ENCODE measurements around the gene ZNF330. TPM values are rescaled to one million over a fixed set of nuclear protein-coding genes. Genes with fewer than 3 reads are reported as not detected.
A peak's percentile ranks its signal among the peaks of the same experiment; 100 is the strongest.

Gene ZNF330
- 34.1 and 39.1 TPM in 2 replicates for total RNA-seq (2022)
- percentile 93 among the genes with signal in this experiment for Bru-seq, nascent RNA
- percentile 77 among the genes with signal in this experiment for BruChase-seq, experiment 1, labeled RNA remaining after a 6-hour chase
- BruChase-seq, experiment 2, labeled RNA remaining after a 2-hour chase: percentile 92 among the genes with signal in this experiment
- long read RNA-seq, transcript ZNF330-207 (2 exons, 733 nt): major isoform, 9 of 17 reads
- long read RNA-seq, partial matches to known transcripts: 2 of 17 reads
- long read RNA-seq, other reads (novel, unspliced or antisense): 6 of 17 reads

- Mint-ChIP-seq H3K36me3 (ENCODE audit: insufficient read depth, unreplicated experiment) (peaks cover 20% of the 10 kb centered on the region), H3K4me1 (ENCODE audit: insufficient read depth, unreplicated experiment) (peaks cover 21% of the 10 kb centered on the region), H3K4me3 (ENCODE audit: unreplicated experiment) (peak within 1 kb of the TSS; percentile 94), H3K27ac (ENCODE audit: low read depth, unreplicated experiment) (peak within 1 kb of the TSS; percentile 96), H3K9me3 (ENCODE audit: unreplicated experiment) (no peaks in the 10 kb centered on the region), H3K27me3 (ENCODE audit: insufficient read depth, unreplicated experiment) (no peaks in the 10 kb centered on the region)
- CTCF ChIA-PET: interaction anchor here (0.7 to 1.2 kb wide), 2 partner anchors 57 to 1052 kb away, joined by 3 to 4 read pairs; no protein-coding TSS in a partner anchor
- no peak for TF ChIP-seq CTCF (IDR thresholded peaks at IDR 0.05; ENCODE audit: unreplicated experiment)
- TSS peak; percentile 64 for BruUV-seq (replicated peaks)
- intact Hi-C loops (cut with micrococcal nuclease): loop anchor here (1.0 to 2.0 kb wide), 2 partner anchors 108 to 360 kb away; no protein-coding TSS in a partner anchor
- POLR2A ChIA-PET: interaction anchor here (0.7 to 1.0 kb wide), 2 partner anchors 611 to 1481 kb away, joined by 3 read pairs; no protein-coding TSS in a partner anchor
- DNase-seq (ENCODE audit: unreplicated experiment): peak; percentile 91
These were observed at the start of gene ZNF330 for GRCh38 chr4:141220691-141221659. ZNF330 (plus strand) TSS chr4:141220895; CDS start chr4:141222372, 1,477 bp downstream.

DNA sequence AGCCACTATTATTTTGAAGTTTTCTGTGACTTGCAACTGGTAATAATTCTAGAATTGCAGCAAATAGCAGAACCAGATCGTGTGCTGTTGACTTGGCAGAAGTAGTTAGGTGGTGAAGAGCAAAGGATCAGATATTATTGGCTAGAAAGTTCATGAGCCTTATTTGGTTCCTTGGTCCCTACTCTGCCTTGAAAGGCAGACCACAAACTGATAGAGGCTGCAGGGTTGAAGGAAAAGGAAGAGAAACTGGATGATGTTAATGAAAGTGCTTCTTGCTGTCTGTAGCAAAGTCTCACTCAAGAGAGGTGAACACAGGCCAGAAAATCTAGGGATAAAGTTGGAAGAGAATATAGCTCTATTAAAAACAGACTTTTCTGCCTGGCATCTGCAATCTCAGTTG, 46.2 kb upstream of the ZNF330 start:
- Mint-ChIP-seq H3K27ac (ENCODE audit: low read depth, unreplicated experiment) (no peak overlapping the region), H3K4me3 (ENCODE audit: unreplicated experiment) (no peak overlapping the region), H3K27me3 (ENCODE audit: insufficient read depth, unreplicated experiment) (no peaks in the 10 kb centered on the region), H3K4me1 (ENCODE audit: insufficient read depth, unreplicated experiment) (no peaks in the 10 kb centered on the region), H3K9me3 (ENCODE audit: unreplicated experiment) (no peaks in the 10 kb centered on the region), H3K36me3 (ENCODE audit: insufficient read depth, unreplicated experiment) (no peaks in the 10 kb centered on the region)
- no peak for TF ChIP-seq CTCF (IDR thresholded peaks at IDR 0.05; ENCODE audit: unreplicated experiment)
- POLR2A ChIA-PET: no interaction called here
- intact Hi-C loops (cut with micrococcal nuclease): no loop called here
- no peak for DNase-seq (ENCODE audit: unreplicated experiment)
- CTCF ChIA-PET: no interaction called here
- BruUV-seq (replicated peaks): no TSS peak

DNA sequence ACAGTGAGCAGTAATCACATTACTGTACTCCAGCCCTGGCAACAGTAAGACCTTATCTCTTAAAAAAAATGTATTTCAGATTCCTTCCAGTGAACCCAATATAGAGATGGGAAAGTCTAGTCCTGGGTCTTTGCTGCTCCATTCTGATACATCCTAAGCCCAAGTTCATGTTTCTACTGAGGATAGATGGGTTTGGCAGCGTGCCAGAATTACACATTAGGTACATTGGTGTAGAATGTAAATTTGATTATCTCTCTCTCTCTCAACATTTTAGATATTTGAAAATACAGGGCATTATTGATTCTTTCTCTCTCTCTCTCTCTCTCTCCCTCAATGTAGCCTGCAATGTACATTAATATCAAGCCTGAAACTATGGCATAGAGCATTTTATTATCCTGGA, 43.5 kb upstream of the ZNF330 start:
- H3K9me3 Mint-ChIP-seq (ENCODE audit: unreplicated experiment): no peaks in the 10 kb centered on the region
- no peak for DNase-seq (ENCODE audit: unreplicated experiment)
- H3K36me3 Mint-ChIP-seq (ENCODE audit: insufficient read depth, unreplicated experiment): no peaks in the 10 kb centered on the region
- BruUV-seq (replicated peaks): no TSS peak
- ChIA-PET CTCF (interaction anchor here (0.6 kb wide), 2 partner anchors 19 to 562 kb away, joined by 3 to 6 read pairs; no protein-coding TSS in a partner anchor), POLR2A (no interaction called here)
- intact Hi-C loops (cut with micrococcal nuclease): no loop called here
- no peak for TF ChIP-seq CTCF (IDR thresholded peaks at IDR 0.05; ENCODE audit: unreplicated experiment)
- H3K4me1 Mint-ChIP-seq (ENCODE audit: insufficient read depth, unreplicated experiment): no peaks in the 10 kb centered on the region
- no peak overlapping the region for H3K27ac Mint-ChIP-seq (ENCODE audit: low read depth, unreplicated experiment)
- no peak overlapping the region for H3K4me3 Mint-ChIP-seq (ENCODE audit: unreplicated experiment)
- H3K27me3 Mint-ChIP-seq (ENCODE audit: insufficient read depth, unreplicated experiment): no peaks in the 10 kb centered on the region

Data from MCF 10A (cell line).